HEK293 (cell line): ENCODE data around the gene FTH1.

Source experiments
- GLI2 ChIP-seq: fragments of 450-650 bp; formaldehyde crosslinking; IDR thresholded peaks from 2 replicates; pipeline ENCODE4; 2017; ENCODE audit warnings: missing biosample characterization, missing genetic modification characterization, low read depth, borderline replicate concordance
- GLIS1 ChIP-seq: fragments of 450-650 bp; formaldehyde crosslinking; IDR thresholded peaks from 2 replicates; pipeline ENCODE4 v1.5.1; 2016; ENCODE audit warnings: missing biosample characterization, missing genetic modification characterization
- KLF17 ChIP-seq: fragments of 450-650 bp; formaldehyde crosslinking; IDR thresholded peaks from 2 replicates; pipeline ENCODE4 v1.5.1; 2016; ENCODE audit warnings: missing biosample characterization, missing genetic modification characterization
- MYNN ChIP-seq: fragments of 450-650 bp; formaldehyde crosslinking; IDR thresholded peaks from 2 replicates; pipeline ENCODE4 v1.5.1; 2016; ENCODE audit warnings: missing biosample characterization, missing genetic modification characterization, borderline replicate concordance
- PBX3 ChIP-seq: sonication (generic); formaldehyde crosslinking; IDR thresholded peaks from 2 replicates; pipeline ENCODE4 v1.8.1; 2022; ENCODE audit warnings: mild to moderate bottlenecking, moderate library complexity, missing genetic modification reagents
- SCRT2 ChIP-seq: fragments of 450-650 bp; formaldehyde crosslinking; IDR thresholded peaks from 2 replicates; pipeline ENCODE4 v1.5.1; 2016; ENCODE audit warnings: missing biosample characterization, missing genetic modification characterization
- SP2 ChIP-seq: fragments of 450-650 bp; formaldehyde crosslinking; IDR thresholded peaks from 2 replicates; pipeline ENCODE4 v1.5.1; 2016; ENCODE audit warnings: missing biosample characterization, missing genetic modification characterization
- ZBTB21 ChIP-seq: fragments of 450-650 bp; formaldehyde crosslinking; IDR thresholded peaks from 2 replicates; pipeline ENCODE4 v1.5.1; 2017; ENCODE audit warnings: missing biosample characterization, missing genetic modification characterization
- ZFP37 ChIP-seq: fragments of 450-650 bp; formaldehyde crosslinking; IDR thresholded peaks from 2 replicates; pipeline ENCODE4 v1.5.1; 2016; ENCODE audit warnings: missing biosample characterization, missing genetic modification characterization
- ZFP69B ChIP-seq: fragments of 450-650 bp; formaldehyde crosslinking; IDR thresholded peaks from 2 replicates; pipeline ENCODE4 v1.5.1; 2016; ENCODE audit warnings: missing biosample characterization, missing genetic modification characterization
- ZNF133 ChIP-seq: fragments of 450-650 bp; formaldehyde crosslinking; IDR thresholded peaks from 2 replicates; pipeline ENCODE4 v1.5.1; 2016; ENCODE audit warnings: missing biosample characterization, missing genetic modification characterization
- ZNF138 ChIP-seq: fragments of 450-650 bp; formaldehyde crosslinking; IDR thresholded peaks from 2 replicates; pipeline ENCODE4 v1.5.1; 2016; ENCODE audit warnings: missing biosample characterization, missing genetic modification characterization, borderline replicate concordance
- ZNF18 ChIP-seq: fragments of 450-650 bp; formaldehyde crosslinking; IDR thresholded peaks from 2 replicates; pipeline ENCODE4 v1.5.1; 2016; ENCODE audit warnings: missing biosample characterization, missing genetic modification characterization
- ZNF23 ChIP-seq: fragments of 450-650 bp; formaldehyde crosslinking; IDR thresholded peaks from 2 replicates; pipeline ENCODE4 v1.5.1; 2016; ENCODE audit warnings: missing biosample characterization, missing genetic modification characterization, borderline replicate concordance
- ZNF324 ChIP-seq: fragments of 450-650 bp; formaldehyde crosslinking; IDR thresholded peaks from 2 replicates; pipeline ENCODE4 v1.5.1; 2016; ENCODE audit warnings: missing biosample characterization, missing genetic modification characterization
- ZNF350 ChIP-seq: fragments of 450-650 bp; formaldehyde crosslinking; IDR thresholded peaks from 2 replicates; pipeline ENCODE4 v1.5.0; 2017; ENCODE audit warnings: missing biosample characterization, mild to moderate bottlenecking, missing genetic modification characterization
- ZNF394 ChIP-seq: fragments of 450-650 bp; formaldehyde crosslinking; IDR thresholded peaks from 2 replicates; pipeline ENCODE4 v1.5.1; 2016; ENCODE audit warnings: missing biosample characterization, missing genetic modification characterization, mild to moderate bottlenecking, moderate library complexity, borderline replicate concordance
- ZNF518A ChIP-seq: fragments of 450-650 bp; formaldehyde crosslinking; conservative IDR thresholded peaks from 2 replicates; pipeline ENCODE4 v1.5.1; 2016; ENCODE audit warnings: low read depth, missing biosample characterization, missing genetic modification characterization
- ZNF544 ChIP-seq: fragments of 450-650 bp; formaldehyde crosslinking; IDR thresholded peaks from 2 replicates; pipeline ENCODE4 v1.5.0; 2017; ENCODE audit warnings: missing biosample characterization, missing genetic modification characterization
- ZNF571 ChIP-seq: fragments of 450-650 bp; formaldehyde crosslinking; IDR thresholded peaks from 2 replicates; pipeline ENCODE4 v1.5.0; 2017; ENCODE audit warnings: missing biosample characterization, missing genetic modification characterization
- ZNF654 ChIP-seq: fragments of 450-650 bp; formaldehyde crosslinking; IDR thresholded peaks from 2 replicates; pipeline ENCODE4 v1.5.1; 2016; ENCODE audit warnings: low read depth, missing biosample characterization, missing genetic modification characterization
- ZNF660 ChIP-seq: fragments of 450-650 bp; IDR thresholded peaks from 2 replicates; pipeline ENCODE4 v1.5.1; 2018; ENCODE audit warnings: missing biosample characterization, mild to moderate bottlenecking, missing genetic modification characterization
- ZNF692 ChIP-seq: fragments of 450-650 bp; formaldehyde crosslinking; IDR thresholded peaks from 2 replicates; pipeline ENCODE4 v1.5.1; 2016; ENCODE audit warnings: missing biosample characterization, missing genetic modification characterization
- ZNF704 ChIP-seq: fragments of 450-650 bp; formaldehyde crosslinking; IDR thresholded peaks from 2 replicates; pipeline ENCODE4 v1.5.1; 2016; ENCODE audit warnings: missing biosample characterization, missing genetic modification characterization
- ZNF837 ChIP-seq: fragments of 450-650 bp; formaldehyde crosslinking; IDR thresholded peaks from 2 replicates; pipeline ENCODE4 v1.5.1; 2016; ENCODE audit warnings: missing biosample characterization, missing genetic modification characterization
- ZSCAN5A ChIP-seq: fragments of 450-650 bp; formaldehyde crosslinking; IDR thresholded peaks from 2 replicates; pipeline ENCODE4 v1.5.1; 2016; ENCODE audit warnings: missing biosample characterization, missing genetic modification characterization
- ZXDB ChIP-seq: fragments of 450-650 bp; formaldehyde crosslinking; IDR thresholded peaks from 2 replicates; pipeline ENCODE4 v1.5.1; 2016; ENCODE audit warnings: missing biosample characterization, missing genetic modification characterization

FTH1 gene

GRCh38 chr11:61947486-61948210 lies 19.8 kb downstream of the FTH1 start (continued):
- no peak for TF ChIP-seq ZFP69B
- TF ChIP-seq ZFP37 (tag by site-specific recombination): no peak
- no peak for TF ChIP-seq GLIS1
- TF ChIP-seq ZNF138 (tag by site-specific recombination): no peak
- no peak for TF ChIP-seq ZNF18 (tag by site-specific recombination)
- no peak for TF ChIP-seq KLF17
- TF ChIP-seq ZBTB21 (tag by site-specific recombination): no peak
- no peak for TF ChIP-seq ZNF837 (tag by site-specific recombination)
- no peak for TF ChIP-seq ZNF544 (tag by site-specific recombination)
- peak; percentile 92 for TF ChIP-seq ZNF660 (tag by site-specific recombination)
- TF ChIP-seq SP2 (tag by site-specific recombination): no peak
- TF ChIP-seq ZNF518A (tag by site-specific recombination): no peak
- TF ChIP-seq ZSCAN5A (tag by site-specific recombination): no peak
- no peak for TF ChIP-seq ZNF133 (tag by site-specific recombination)
- TF ChIP-seq ZNF692 (tag by site-specific recombination): peak; percentile 39; the same call in 1 of the 2 replicates
- TF ChIP-seq ZNF571 (tag by site-specific recombination): no peak
- no peak for TF ChIP-seq ZXDB (tag by site-specific recombination)
- TF ChIP-seq SCRT2 (tag by site-specific recombination): no peak
- TF ChIP-seq ZNF350 (tag by site-specific recombination): no peak
- TF ChIP-seq MYNN (tag by site-specific recombination): no peak
- TF ChIP-seq ZNF654: peak; percentile 92
- TF ChIP-seq ZNF324 (tag by site-specific recombination): no peak
- 0 out of 2 replicates have a peak, but pooled peaks have one; percentile 15 for TF ChIP-seq ZNF394 (tag by site-specific recombination)
- no peak for TF ChIP-seq PBX3 (CRISPR knock-in tag)
- TF ChIP-seq ZNF704: no peak
- no peak for TF ChIP-seq GLI2 (tag by site-specific recombination)
- TF ChIP-seq ZNF23 (tag by site-specific recombination): no peak
